PC-9 (cell line): ENCODE data around the gene FUT3. TPM values are rescaled to one million over a fixed set of nuclear protein-coding genes. Genes with fewer than 3 reads are reported as not detected.

Experiments
- BruUV-seq: library from RNA; stranded (reverse); fragments of 400-500 nt; replicated peaks from 2 replicates; lab custom pipeline; 2021; lab: Mats Ljungman, UMichigan
- CTCF ChIA-PET: fragments of 300-600 bp; sonication (Branson Sonifier 250); formaldehyde crosslinking; loops from one replicate; lab custom pipeline; 2022; ENCODE audit warnings: antibody characterized with exemption; lab: Charles Lee
- POLR2A ChIA-PET: fragments of 300-600 bp; sonication (Branson Sonifier 250); formaldehyde crosslinking; loops from one replicate; lab custom pipeline; 2022; ENCODE audit warnings: antibody characterized with exemption; ENCODE audit not compliant: unreplicated experiment; lab: Charles Lee
- DNase-seq, 2 experiments: peaks; one replicate each; pipeline versions ENCODE4 v3.0.0 to v3.0.0-alpha.2; 2015 to 2022; ENCODE audit warnings: mixed read lengths in 1 of 2
- H2AFZ ChIP-seq: fragments of 200-600 bp; sonication (generic); 2 replicates; pipeline ENCODE4 v1.8.1; 2017; ENCODE audit warnings: antibody characterized with exemption
- H3F3A ChIP-seq: fragments of 200-600 bp; sonication (generic); 2 replicates; pipeline ENCODE4 v1.8.1; 2017; ENCODE audit warnings: antibody characterized with exemption, mild to moderate bottlenecking, low read depth; ENCODE audit not compliant: insufficient read depth
- H3K27ac ChIP-seq: fragments of 200-600 bp; sonication (generic); 2 replicates; pipeline ENCODE4 v1.6.1; 2016; ENCODE audit warnings: mixed run types
- H3K27me3 ChIP-seq: fragments of 200-600 bp; sonication (generic); 2 replicates; pipeline ENCODE4 v1.6.1; 2016; ENCODE audit warnings: low read depth, mixed run types; ENCODE audit not compliant: insufficient read depth
- H3K36me3 ChIP-seq: fragments of 200-600 bp; sonication (generic); 2 replicates; pipeline ENCODE4 v1.6.1; 2016; ENCODE audit warnings: low read depth, mixed run types
- H3K4me1 ChIP-seq: fragments of 200-600 bp; sonication (generic); replicated peaks from 2 replicates; pipeline ENCODE4 v1.6.1; 2016; ENCODE audit warnings: mixed run types; ENCODE audit not compliant: insufficient read depth
- H3K4me2 ChIP-seq: fragments of 200-600 bp; sonication (generic); 2 replicates; pipeline ENCODE4 v1.6.1; 2017; ENCODE audit warnings: mixed run types
- H3K4me3 ChIP-seq: fragments of 200-600 bp; sonication (generic); 2 replicates; pipeline ENCODE4 v1.6.1; 2016; ENCODE audit warnings: mixed run types
- H3K79me2 ChIP-seq: fragments of 200-600 bp; sonication (generic); 2 replicates; pipeline ENCODE4 v1.6.1; 2017; ENCODE audit warnings: low read depth, mixed run types
- H3K9me2 ChIP-seq: fragments of 200-600 bp; sonication (generic); 2 replicates; pipeline ENCODE4 v1.8.1; 2017; ENCODE audit warnings: mild to moderate bottlenecking; ENCODE audit not compliant: insufficient read depth
- H3K9me3 ChIP-seq: fragments of 200-600 bp; sonication (generic); 2 replicates; pipeline ENCODE4 v1.8.1; 2016; ENCODE audit warnings: low read depth; ENCODE audit not compliant: insufficient read depth
- H4K20me1 ChIP-seq: fragments of 200-600 bp; sonication (generic); 2 replicates; pipeline ENCODE4 v1.8.1; 2017; ENCODE audit not compliant: insufficient read depth
- EZH2 ChIP-seq: fragments of 200-600 bp; sonication (generic); IDR thresholded peaks from 2 replicates; pipeline ENCODE4 v1.8.0; 2017; ENCODE audit warnings: antibody characterized with exemption, low read depth
- intact Hi-C: fragments of 100-400 bp; cut with micrococcal nuclease; formaldehyde crosslinking; loops from one replicate; pipeline ENCODE4 v1.10.0; 2022; ENCODE audit not compliant: unreplicated experiment
- total RNA-seq: library from RNA; stranded (reverse); gene quantifications from 2 replicates; pipeline ENCODE4 v1.2.3, GENCODE V29; 2021
- TF ChIP-seq, protein P1 (sequence below): fragments of 200-600 bp; sonication (generic); conservative IDR thresholded peaks from 2 replicates; pipeline ENCODE4 v1.6.1; 2017; ENCODE audit warnings: mixed run types, antibody characterized with exemption, mild to moderate bottlenecking, moderate library complexity

FUT3 gene
- total RNA-seq, 1 experiment from 2014 or later = 28.5 TPM

DNA sequence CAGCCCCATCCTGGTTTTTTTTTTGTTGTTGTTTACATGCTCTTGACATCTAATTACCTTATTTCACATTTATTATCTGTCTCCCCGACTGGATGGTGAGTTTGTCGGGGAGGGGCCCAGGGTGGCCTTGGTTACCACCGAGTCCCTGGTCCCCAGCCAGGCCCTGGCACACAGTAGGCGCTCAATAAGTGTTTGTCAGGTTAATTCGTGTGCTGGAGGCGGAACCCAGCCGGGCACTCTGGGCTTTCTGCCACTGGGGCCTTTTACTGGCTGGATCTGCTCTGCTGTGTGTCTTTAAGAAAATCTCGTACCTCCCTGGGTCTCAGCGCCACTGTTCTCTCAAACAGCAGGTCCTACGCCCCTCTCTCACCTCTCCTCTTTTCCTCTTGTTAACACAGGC is 41.8 kb downstream of the FUT3 start:
- no peaks in the 10 kb centered on the region for H3K79me2 ChIP-seq
- ChIA-PET CTCF (interaction anchor here (0.6 to 1.0 kb wide), 4 partner anchors 31 to 929 kb away, joined by 7 to 14 read pairs (median 8); no protein-coding TSS in a partner anchor), POLR2A (no interaction called here)
- no peak for DNase-seq
- no peaks in the 10 kb centered on the region for H3K36me3 ChIP-seq
- no TSS peak for BruUV-seq
- no peaks in the 10 kb centered on the region for H3K9me3 ChIP-seq
- intact Hi-C loops = loop anchor here (10.0 kb wide), 2 partner anchors 175 to 215 kb away; no protein-coding TSS in a partner anchor
- peak overlapping the region; percentile 34; the same call in 1 of the 2 replicates for H3K27ac ChIP-seq
- no peaks in the 10 kb centered on the region for H3K4me1 ChIP-seq
- no peaks in the 10 kb centered on the region for H3K9me2 ChIP-seq
- H4K20me1 ChIP-seq = no peaks in the 10 kb centered on the region
- no peak overlapping the region for H3K4me3 ChIP-seq
- TF ChIP-seq EZH2 = no peak
- TF ChIP-seq, protein P1, sequence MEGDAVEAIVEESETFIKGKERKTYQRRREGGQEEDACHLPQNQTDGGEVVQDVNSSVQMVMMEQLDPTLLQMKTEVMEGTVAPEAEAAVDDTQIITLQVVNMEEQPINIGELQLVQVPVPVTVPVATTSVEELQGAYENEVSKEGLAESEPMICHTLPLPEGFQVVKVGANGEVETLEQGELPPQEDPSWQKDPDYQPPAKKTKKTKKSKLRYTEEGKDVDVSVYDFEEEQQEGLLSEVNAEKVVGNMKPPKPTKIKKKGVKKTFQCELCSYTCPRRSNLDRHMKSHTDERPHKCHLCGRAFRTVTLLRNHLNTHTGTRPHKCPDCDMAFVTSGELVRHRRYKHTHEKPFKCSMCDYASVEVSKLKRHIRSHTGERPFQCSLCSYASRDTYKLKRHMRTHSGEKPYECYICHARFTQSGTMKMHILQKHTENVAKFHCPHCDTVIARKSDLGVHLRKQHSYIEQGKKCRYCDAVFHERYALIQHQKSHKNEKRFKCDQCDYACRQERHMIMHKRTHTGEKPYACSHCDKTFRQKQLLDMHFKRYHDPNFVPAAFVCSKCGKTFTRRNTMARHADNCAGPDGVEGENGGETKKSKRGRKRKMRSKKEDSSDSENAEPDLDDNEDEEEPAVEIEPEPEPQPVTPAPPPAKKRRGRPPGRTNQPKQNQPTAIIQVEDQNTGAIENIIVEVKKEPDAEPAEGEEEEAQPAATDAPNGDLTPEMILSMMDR = no peak
- no peak overlapping the region for H3K4me2 ChIP-seq
- no peak overlapping the region for H2AFZ ChIP-seq
- H3K27me3 ChIP-seq = 0 out of 2 replicates have a peak, but pooled peaks cover 8% of the 10 kb centered on the region
- no peaks in the 10 kb centered on the region; the same call in 1 of the 2 replicates for H3F3A ChIP-seq

DNA sequence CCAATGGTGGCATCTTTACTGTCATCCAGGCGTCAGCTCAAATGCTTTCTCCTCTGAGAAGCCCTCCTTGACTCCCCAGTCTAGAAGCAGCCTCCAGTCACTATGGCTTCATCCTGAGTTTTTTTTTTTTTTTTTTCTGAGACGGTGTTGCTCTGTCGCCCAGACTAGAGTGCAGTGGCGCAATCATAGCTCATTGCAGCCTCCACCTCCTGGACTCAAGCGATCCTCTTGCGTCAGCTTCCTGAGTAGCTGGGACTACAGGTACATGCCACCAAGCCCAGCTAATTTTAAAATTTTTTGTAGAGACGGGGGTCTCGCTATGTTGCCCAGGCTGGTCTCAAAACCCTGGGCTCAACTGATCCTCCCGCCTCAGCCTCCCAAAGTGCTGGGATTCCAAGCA is 42.2 kb downstream of the FUT3 start:
- no peak for DNase-seq
- ChIA-PET POLR2A (no interaction called here), CTCF (interaction anchor here (0.6 to 1.0 kb wide), 4 partner anchors 30 to 929 kb away, joined by 7 to 14 read pairs (median 8); no protein-coding TSS in a partner anchor)
- no peak for TF ChIP-seq EZH2
- TF ChIP-seq, protein P1 = no peak
- no peak overlapping the region for H2AFZ ChIP-seq
- BruUV-seq = no TSS peak
- no peaks in the 10 kb centered on the region; the same call in 1 of the 2 replicates for H3F3A ChIP-seq
- H3K79me2 ChIP-seq = no peaks in the 10 kb centered on the region
- H4K20me1 ChIP-seq = no peaks in the 10 kb centered on the region
- H3K27ac ChIP-seq = peak overlapping the region; percentile 34; the same call in 1 of the 2 replicates
- H3K27me3 ChIP-seq = 0 out of 2 replicates have a peak, but pooled peaks cover 8% of the 10 kb centered on the region
- H3K9me3 ChIP-seq = no peaks in the 10 kb centered on the region
- H3K4me1 ChIP-seq = no peaks in the 10 kb centered on the region
- intact Hi-C loops = loop anchor here (10.0 kb wide), 2 partner anchors 176 to 216 kb away; no protein-coding TSS in a partner anchor
- no peaks in the 10 kb centered on the region for H3K9me2 ChIP-seq
- H3K36me3 ChIP-seq = no peaks in the 10 kb centered on the region
- H3K4me3 ChIP-seq = no peak overlapping the region
- no peak overlapping the region for H3K4me2 ChIP-seq

GRCh38 chr19:5808120-5808816 is 43.0 kb downstream of the FUT3 start:
- no peak for DNase-seq
- intact Hi-C loops = loop anchor here (10.0 kb wide), 2 partner anchors 177 to 217 kb away; no protein-coding TSS in a partner anchor
- Histone ChIP-seq H3K27ac (no peak overlapping the region), H3K4me1 (no peaks in the 10 kb centered on the region), H3K9me2 (no peaks in the 10 kb centered on the region), H3K27me3 (0 out of 2 replicates have a peak, but pooled peaks cover 8% of the 10 kb centered on the region), H3F3A (no peaks in the 10 kb centered on the region; the same call in 1 of the 2 replicates), H3K4me2 (no peak overlapping the region), H2AFZ (no peak overlapping the region), H3K36me3 (no peaks in the 10 kb centered on the region), H4K20me1 (no peaks in the 10 kb centered on the region), H3K79me2 (no peaks in the 10 kb centered on the region), H3K9me3 (no peaks in the 10 kb centered on the region), H3K4me3 (no peak overlapping the region)
- BruUV-seq = no TSS peak
- TF ChIP-seq, protein P1 = no peak
- no peak for TF ChIP-seq EZH2
- ChIA-PET CTCF (interaction anchor here (0.6 to 1.0 kb wide), 2 partner anchors 211 to 1412 kb away, joined by 5 to 8 read pairs; no protein-coding TSS in a partner anchor), POLR2A (interaction anchor here (0.5 kb wide), 1 partner anchor 18 kb away, joined by 4 read pairs; no protein-coding TSS in a partner anchor)
